SKM-1 (cell line): Measurements from ENCODE around the gene NUTM2D.
"Not testable (repeated sequence)": the region's sequence is repeated elsewhere in the genome, so short reads cannot be mapped to it uniquely, and the experiment has no call there.

Experiments used
- DNase-seq: peaks from one replicate; lab custom pipeline; 2025; ENCODE audit not compliant: unreplicated experiment; lab: John Stamatoyannopoulos, UW

Gene NUTM2D

DNA sequence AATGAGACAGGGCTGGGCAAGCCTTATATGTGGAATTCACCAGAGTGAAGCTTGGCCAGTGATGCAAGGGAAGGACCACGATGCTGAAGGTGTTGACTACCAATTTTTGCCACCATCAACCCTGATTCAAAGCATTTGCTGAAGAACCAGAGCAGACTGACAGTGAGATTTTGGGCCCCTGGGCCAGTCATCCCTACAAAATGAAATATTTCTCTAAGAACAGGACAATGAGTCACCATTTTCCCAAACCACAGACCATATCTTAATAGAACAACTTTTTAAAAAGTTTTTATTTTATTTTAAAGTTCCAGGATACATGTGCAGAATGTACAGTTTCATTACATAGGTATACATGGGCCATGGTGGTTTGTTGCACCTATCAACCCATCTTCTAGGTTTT, 16.5 kb downstream of the NUTM2D start:
- DNase-seq, result not testable (repeated sequence)

GRCh38 chr10:87379115-87379514, 21.6 kb downstream of the NUTM2D start:
- DNase-seq, result not testable (repeated sequence)

- not testable (repeated sequence) for DNase-seq
Measured at GRCh38 chr10:87383149-87383857, 25.8 kb downstream of the NUTM2D start.

DNA sequence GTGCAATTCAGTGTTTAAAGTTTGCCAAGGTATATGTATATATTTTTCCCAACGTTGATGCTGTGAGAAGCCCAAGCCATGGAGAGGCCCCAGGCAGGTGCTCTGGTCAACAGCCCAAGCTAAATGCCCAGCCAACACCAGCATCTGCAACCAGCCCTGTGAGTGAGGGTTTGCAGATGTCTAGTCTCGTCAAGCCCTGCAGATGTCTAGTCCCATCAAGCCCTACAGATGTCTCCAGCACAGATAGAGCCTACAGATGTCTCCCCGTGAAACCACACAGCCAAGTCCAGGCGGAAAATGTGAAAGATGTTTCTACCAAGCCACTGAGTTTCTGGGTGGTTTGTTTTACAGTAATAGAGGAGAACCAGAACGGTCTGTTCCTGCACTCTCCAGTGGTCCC, 26.7 kb downstream of the NUTM2D start:
- DNase-seq, result not testable (repeated sequence)

- not testable (repeated sequence) for DNase-seq
Measured at GRCh38 chr10:87385762-87386360, 28.3 kb downstream of the NUTM2D start.

GRCh38 chr10:87391360-87391759, 33.8 kb downstream of the NUTM2D start:
- not testable (repeated sequence) for DNase-seq

GRCh38 chr10:87396206-87396605, 38.7 kb downstream of the NUTM2D start:
- DNase-seq, result not testable (repeated sequence)

DNA sequence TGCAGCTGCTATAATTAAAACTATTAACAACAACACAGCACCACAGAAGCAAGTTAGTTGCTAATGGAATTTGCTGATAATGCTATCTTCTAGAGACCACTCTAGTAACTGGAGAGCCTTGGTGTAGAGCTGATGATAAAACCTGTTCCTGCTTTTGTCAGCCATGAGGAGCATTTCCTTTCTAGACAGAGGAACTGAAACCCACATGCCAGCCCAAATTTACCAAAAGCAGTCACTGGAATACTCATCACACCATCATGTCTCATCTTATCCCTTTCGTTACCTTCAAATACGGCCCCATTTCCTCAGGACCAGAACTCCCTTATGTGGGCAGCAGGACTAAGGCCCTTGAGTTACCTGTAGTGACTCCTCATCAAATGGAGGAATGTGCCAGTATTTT, 40.9 kb downstream of the NUTM2D start:
- DNase-seq, result not testable (repeated sequence)

DNA sequence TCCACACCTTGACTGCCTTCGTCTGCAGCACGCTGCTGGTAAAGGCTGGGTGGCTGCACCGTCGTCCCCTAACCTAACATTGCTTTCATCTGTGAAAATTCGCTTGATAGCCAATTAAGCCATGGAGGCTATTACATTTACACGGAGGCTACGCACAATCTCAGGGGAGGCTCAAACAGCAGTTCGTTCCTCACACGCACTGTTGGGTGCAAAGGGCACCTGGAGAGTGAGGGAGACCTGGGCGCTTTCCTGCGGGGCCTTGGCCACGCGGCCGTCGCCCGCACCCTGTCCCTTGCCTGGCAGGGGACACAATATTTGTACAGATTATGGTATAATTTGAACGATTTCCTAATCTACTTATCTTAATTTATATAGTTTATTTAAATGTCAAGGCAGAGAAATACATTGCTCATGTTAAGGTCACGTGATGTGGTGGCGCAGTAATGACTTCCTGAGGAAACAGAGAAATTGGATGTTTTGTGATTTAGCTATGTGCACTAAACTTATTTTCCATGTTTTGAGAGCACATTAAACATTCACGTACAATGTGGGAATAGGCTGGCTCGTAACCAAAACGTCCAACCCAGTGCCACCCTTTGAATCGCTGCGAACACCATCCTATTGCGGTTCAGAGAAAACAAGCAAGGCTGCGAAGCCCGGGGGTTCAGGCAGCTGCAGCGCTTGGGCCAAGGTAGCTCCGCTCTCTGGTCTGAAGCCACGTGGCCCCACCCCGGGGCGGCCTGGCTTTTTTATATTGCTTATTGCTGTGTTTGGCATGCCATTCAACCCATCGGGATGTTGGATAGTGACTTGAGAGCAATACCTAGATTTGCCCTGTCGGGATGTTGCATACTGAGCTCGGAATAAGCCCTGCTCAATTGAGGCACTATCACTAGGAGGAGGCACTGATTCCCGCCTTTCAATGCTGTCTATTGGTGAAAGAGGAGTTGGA, 50.2 kb downstream of the NUTM2D start:
- not testable (repeated sequence) for DNase-seq

- DNase-seq, result not testable (repeated sequence)
Measured at GRCh38 chr10:87413921-87414320, 56.4 kb downstream of the NUTM2D start.
